GM11168 (cell line): ENCODE data around the gene SKAP1.

Experiments
- in situ Hi-C: fragments of 300-500 bp; cut with MboI; formaldehyde crosslinking; loops from one replicate; pipeline ENCODE4 v1.12.0; 2022; ENCODE audit warnings: low sequenced_read_pairs; ENCODE audit not compliant: unreplicated experiment

SKAP1 gene

GRCh38 chr17:48161127-48161905, 268.7 kb downstream of the SKAP1 start:
- in situ Hi-C loops: no loop called here

GRCh38 chr17:48160177-48161081, 269.6 kb downstream of the SKAP1 start:
- in situ Hi-C loops: no loop called here

GRCh38 chr17:48159232-48159631, 270.8 kb downstream of the SKAP1 start:
- in situ Hi-C loops: no loop called here

GRCh38 chr17:48155889-48156611, 274.0 kb downstream of the SKAP1 start:
- in situ Hi-C loops: no loop called here

- in situ Hi-C loops: no loop called here
Measured at GRCh38 chr17:48153691-48154358, 276.2 kb downstream of the SKAP1 start.

GRCh38 chr17:48152289-48152688, 277.7 kb downstream of the SKAP1 start:
- in situ Hi-C loops: no loop called here

GRCh38 chr17:48151220-48151619, 278.8 kb downstream of the SKAP1 start:
- in situ Hi-C loops: no loop called here

GRCh38 chr17:48150597-48151001, 279.4 kb downstream of the SKAP1 start:
- in situ Hi-C loops: no loop called here

- in situ Hi-C loops: no loop called here
Measured at GRCh38 chr17:48149787-48150463, 280.1 kb downstream of the SKAP1 start.

GRCh38 chr17:48148854-48149786, 280.9 kb downstream of the SKAP1 start:
- in situ Hi-C loops: no loop called here

- in situ Hi-C loops: no loop called here
Measured at GRCh38 chr17:48148029-48148770, 281.8 kb downstream of the SKAP1 start.

GRCh38 chr17:48144976-48145798, 284.8 kb downstream of the SKAP1 start:
- in situ Hi-C loops: no loop called here

GRCh38 chr17:48144231-48144630, 285.8 kb downstream of the SKAP1 start:
- in situ Hi-C loops: no loop called here

- in situ Hi-C loops: no loop called here
Measured at GRCh38 chr17:48143629-48144028, 286.4 kb downstream of the SKAP1 start.

- in situ Hi-C loops: loop anchor here (10.0 kb wide), 1 partner anchor 55 kb away; no protein-coding TSS in a partner anchor
Measured at GRCh38 chr17:48139944-48140343, 290.1 kb downstream of the SKAP1 start.

- in situ Hi-C loops: loop anchor here (10.0 kb wide), 1 partner anchor 53 kb away; no protein-coding TSS in a partner anchor
Measured at GRCh38 chr17:48137656-48138055, 292.4 kb downstream of the SKAP1 start.
